Brain microvascular endothelial cell (primary cell): ENCODE measurements around the gene NEK9.
"Not testable (repeated sequence)": the region's sequence is repeated elsewhere in the genome, so short reads cannot be mapped to it uniquely, and the experiment has no call there.

Experiments used
- DNase-seq: peaks from one replicate; pipeline ENCODE4 v3.0.0-alpha.2; 2020
- H3K27ac ChIP-seq: fragments of 250-450 bp; sonication (Bioruptor Pico); 2 replicates; pipeline ENCODE4 v1.5.1; 2020; ENCODE audit warnings: mild to moderate bottlenecking, moderate library complexity
- H3K27me3 ChIP-seq: fragments of 250-450 bp; sonication (Bioruptor Pico); replicated peaks from 2 replicates; pipeline ENCODE4 v1.5.1; 2020; ENCODE audit warnings: mild to moderate bottlenecking
- H3K36me3 ChIP-seq: fragments of 250-450 bp; sonication (Bioruptor Pico); replicated peaks from 2 replicates; pipeline ENCODE4 v1.5.1; 2020; ENCODE audit warnings: mild to moderate bottlenecking
- H3K4me3 ChIP-seq: 2 replicates; pipeline ENCODE4 v1.5.1; 2011; ENCODE audit warnings: low read depth, mild to moderate bottlenecking, control low read depth, low read length, moderate library complexity
- in situ Hi-C: cut with HindIII; loops from 2 replicates; pipeline ENCODE4 v1.10.0; 2017; ENCODE audit warnings: low sequenced_read_pairs, low pct_ligation_motif_present
- TF ChIP-seq, protein P1 (sequence below): IDR thresholded peaks from 2 replicates; pipeline ENCODE4 v1.5.1; 2011; ENCODE audit warnings: low read depth, mild to moderate bottlenecking, moderate library complexity, low read length, control low read depth, inconsistent platforms; ENCODE audit errors: missing control alignments

The NEK9 gene

DNA sequence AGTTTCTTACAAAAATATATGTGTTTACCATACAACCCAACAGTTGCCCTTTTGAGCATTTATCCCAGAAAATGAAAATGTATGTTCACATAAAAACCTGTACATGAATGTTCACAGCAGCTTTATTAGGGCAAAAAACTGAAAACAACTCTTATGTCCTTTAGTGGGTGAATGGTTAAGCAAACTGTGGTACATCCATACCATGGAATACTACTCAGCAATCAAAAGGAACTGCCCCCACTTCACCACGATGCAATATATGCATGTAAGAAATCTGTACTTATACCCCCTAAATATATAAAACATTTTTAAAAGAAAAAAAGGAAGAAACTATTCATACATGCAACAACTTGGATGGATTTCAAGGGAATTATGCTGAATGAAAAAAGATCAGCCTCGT is 6.7 kb upstream of the NEK9 start:
- no peak overlapping the region for H3K4me3 ChIP-seq
- TF ChIP-seq, protein P1, sequence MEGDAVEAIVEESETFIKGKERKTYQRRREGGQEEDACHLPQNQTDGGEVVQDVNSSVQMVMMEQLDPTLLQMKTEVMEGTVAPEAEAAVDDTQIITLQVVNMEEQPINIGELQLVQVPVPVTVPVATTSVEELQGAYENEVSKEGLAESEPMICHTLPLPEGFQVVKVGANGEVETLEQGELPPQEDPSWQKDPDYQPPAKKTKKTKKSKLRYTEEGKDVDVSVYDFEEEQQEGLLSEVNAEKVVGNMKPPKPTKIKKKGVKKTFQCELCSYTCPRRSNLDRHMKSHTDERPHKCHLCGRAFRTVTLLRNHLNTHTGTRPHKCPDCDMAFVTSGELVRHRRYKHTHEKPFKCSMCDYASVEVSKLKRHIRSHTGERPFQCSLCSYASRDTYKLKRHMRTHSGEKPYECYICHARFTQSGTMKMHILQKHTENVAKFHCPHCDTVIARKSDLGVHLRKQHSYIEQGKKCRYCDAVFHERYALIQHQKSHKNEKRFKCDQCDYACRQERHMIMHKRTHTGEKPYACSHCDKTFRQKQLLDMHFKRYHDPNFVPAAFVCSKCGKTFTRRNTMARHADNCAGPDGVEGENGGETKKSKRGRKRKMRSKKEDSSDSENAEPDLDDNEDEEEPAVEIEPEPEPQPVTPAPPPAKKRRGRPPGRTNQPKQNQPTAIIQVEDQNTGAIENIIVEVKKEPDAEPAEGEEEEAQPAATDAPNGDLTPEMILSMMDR, result no peak
- no peaks in the 10 kb centered on the region for H3K27me3 ChIP-seq
- H3K36me3 ChIP-seq, result peaks cover 23% of the 10 kb centered on the region
- no peak for DNase-seq
- H3K27ac ChIP-seq, result no peak overlapping the region
- in situ Hi-C loops, result no loop called here

DNA sequence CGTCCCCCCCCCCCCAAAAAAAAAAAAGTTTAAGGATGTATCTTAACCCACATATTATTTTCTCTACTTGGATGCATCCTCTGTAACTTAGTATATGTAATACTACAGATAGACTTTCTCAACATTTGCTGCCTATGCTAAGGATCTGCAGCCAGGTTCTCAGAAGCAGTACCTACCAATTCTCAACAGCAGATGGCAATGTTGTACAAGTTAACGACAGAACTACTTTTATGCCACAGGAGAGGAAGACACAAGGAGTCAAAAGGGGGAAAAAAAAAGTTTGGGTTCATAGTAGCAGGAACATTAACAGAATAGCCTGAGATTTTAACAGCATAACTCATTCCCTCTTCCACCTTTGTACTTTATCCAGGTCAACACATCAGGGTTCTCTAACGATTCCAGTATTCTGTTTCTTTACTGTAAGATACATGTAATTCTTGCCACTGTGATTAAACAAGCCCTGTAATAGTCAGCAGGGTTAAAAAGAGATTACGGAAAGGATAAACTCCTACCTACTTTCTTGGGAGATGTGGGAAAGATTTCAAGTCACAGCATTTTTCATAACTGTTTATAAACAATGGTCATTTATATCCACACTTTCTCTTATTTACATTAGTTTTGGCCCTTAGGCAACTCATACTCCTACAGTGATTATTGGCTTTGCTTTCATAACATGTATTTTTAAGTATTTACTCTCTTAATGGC is 5.7 kb upstream of the NEK9 start:
- Histone ChIP-seq H3K27me3 (no peaks in the 10 kb centered on the region), H3K4me3 (no peak overlapping the region), H3K27ac (peak overlapping the region; percentile 10), H3K36me3 (peaks cover 23% of the 10 kb centered on the region)
- DNase-seq, result peak; percentile 79
- in situ Hi-C loops, result no loop called here
- TF ChIP-seq, protein P1, result peak; percentile 71

DNA sequence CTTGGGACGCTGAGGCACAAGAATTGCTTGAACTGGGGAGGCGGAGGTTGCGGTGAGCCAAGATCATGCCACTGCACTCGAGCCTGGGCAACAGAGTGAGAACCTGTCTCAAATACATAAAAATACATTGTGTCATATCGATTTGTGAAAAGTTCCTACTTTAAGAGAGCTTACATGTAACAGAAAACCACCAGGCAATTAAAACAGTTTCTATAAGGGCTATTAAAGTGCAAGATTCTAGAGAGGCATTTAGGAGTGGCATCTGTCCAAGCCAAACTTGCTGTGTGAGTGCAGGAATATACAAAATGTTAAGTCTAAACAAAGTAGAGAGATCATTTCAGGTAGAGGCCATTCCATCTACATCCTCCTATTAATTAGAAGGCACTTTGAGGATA is 1.7 kb upstream of the NEK9 start:
- no peak for DNase-seq
- H3K36me3 ChIP-seq, result peaks cover 5% of the 10 kb centered on the region
- H3K27ac ChIP-seq, result no peak overlapping the region
- TF ChIP-seq, protein P1, result no peak
- in situ Hi-C loops, result no loop called here
- H3K27me3 ChIP-seq, result no peaks in the 10 kb centered on the region
- no peak overlapping the region for H3K4me3 ChIP-seq

DNA sequence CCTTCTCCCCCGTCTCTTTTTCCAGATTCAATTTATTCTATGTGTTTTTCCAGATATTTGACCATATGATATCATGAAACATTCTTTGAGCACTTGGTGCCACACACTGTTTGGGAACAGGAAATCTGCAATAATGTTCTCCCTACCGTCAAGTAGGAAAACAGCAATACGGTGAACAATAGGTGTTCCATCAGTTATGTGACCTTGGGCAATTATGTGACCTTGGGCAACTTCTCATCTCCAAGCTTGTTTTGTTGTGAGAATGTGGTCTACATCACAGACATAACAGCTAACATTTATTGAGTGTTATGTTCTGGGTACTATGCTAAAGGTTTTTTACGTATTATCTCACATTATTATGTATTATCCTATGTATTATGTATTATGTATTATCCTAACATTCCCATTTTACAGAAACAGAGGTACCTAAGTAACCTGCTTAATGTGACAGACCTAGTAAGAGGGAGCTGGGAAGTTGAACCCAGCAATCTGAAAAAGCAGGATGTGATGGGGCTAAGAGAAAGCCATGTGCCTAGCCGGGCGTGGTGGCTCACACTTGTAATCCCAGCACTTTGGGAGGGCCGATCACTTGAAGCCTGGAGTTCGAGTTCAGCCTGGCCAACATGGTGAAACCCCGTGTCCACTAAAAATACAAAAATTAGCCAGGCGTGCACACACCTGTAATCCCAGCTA is 1.2 kb upstream of the NEK9 start:
- no peak overlapping the region for H3K27ac ChIP-seq
- H3K27me3 ChIP-seq, result no peaks in the 10 kb centered on the region
- peak overlapping the region; percentile 76 for H3K4me3 ChIP-seq
- in situ Hi-C loops, result no loop called here
- TF ChIP-seq, protein P1, result no peak
- DNase-seq, result no peak
- no peaks in the 10 kb centered on the region for H3K36me3 ChIP-seq

DNA sequence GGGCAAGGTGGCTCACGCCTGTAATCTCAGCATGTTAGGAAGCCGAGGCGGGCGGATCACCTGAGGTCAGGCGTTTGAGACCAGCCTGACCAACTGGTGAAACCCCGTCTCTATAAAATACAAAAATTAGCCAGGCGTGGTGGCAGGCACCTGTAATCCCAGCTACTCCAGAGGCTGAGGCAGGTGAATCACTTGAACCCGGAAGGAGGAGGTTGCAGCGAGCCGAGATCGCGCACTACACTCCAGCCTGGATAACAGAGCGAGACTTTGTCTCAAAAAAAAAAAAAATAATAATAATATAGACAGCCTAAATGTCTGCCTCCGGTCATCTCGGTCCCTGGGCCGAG is 599 bp upstream of the NEK9 start:
- H3K36me3 ChIP-seq, H3K27me3 ChIP-seq, in situ Hi-C loops, DNase-seq: not testable (repeated sequence)
- Histone ChIP-seq H3K4me3 (peak overlapping the region; percentile 76), H3K27ac (peak overlapping the region; percentile 94)

DNA sequence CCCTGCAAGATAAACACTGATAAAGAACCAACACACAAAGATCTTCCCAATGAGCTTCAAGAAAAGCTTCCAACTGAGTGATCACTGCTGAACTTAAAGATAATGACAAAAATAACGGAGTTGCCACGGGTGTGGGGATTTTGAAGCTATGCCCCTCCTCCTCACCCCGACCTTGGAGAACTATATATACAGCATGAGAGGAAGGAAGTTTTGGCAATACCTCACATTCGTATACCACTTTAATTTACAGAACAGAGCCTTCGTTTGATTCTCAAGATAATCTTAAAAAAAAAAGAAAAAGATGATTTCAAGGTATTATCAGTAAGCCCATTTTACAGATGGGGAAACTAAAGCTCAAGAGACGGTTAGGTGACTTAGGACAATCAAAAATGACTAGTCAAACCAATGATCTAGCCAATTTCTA is 715 bp downstream of the NEK9 start:
- in situ Hi-C loops, result no loop called here
- peak overlapping the region; percentile 94 for H3K27ac ChIP-seq
- peak overlapping the region; percentile 76 for H3K4me3 ChIP-seq
- TF ChIP-seq, protein P1, result no peak
- DNase-seq, result no peak
- no peaks in the 10 kb centered on the region for H3K27me3 ChIP-seq
- H3K36me3 ChIP-seq, result no peaks in the 10 kb centered on the region
